Pancreas (tissue), 10 donors: ENCODE data around the gene NEK3. TPM values are rescaled to one million over a fixed set of nuclear protein-coding genes. Genes with fewer than 3 reads are reported as not detected.
"Not testable (repeated sequence)": the region's sequence is repeated elsewhere in the genome, so short reads cannot be mapped to it uniquely, and the experiment has no call there.

ENCODE experiments used
- ATAC-seq, 4 donors: fragments of 200-7000 bp; cut with Tn5 transposase; one replicate each; pipeline versions ENCODE4 v1.8.0 to v1.9.1; 2020; ENCODE audit warnings: mild to moderate bottlenecking in 4 of 4, moderate library complexity in 4 of 4
- DNase-seq, 6 donors: peaks; one replicate each; pipeline ENCODE4 v3.0.0-alpha.2; 2020
- FAIRE-seq: peaks from 2 replicates; lab custom pipeline; 2012; peaks lifted over from hg19 to GRCh38; lab: Jason Lieb, UNC
- H3K27ac ChIP-seq, 4 donors: fragments of 200-600 bp; sonication (generic); 1 replicate in 3 of 4; 2 replicates in 1 of 4; pipeline versions ENCODE4 v1.5.0 to v1.8.0; 2020
- H3K27me3 ChIP-seq, 4 donors: fragments of 200-600 bp; one replicate each; pipeline ENCODE4 v1.8.0; 2021
- H3K36me3 ChIP-seq, 3 donors: fragments of 200-600 bp; sonication (generic) in 1 of 3; one replicate each; pipeline versions ENCODE4 v1.5.0 to v1.8.0; 2020 to 2021
- H3K4me1 ChIP-seq, 3 donors: fragments of 200-600 bp; one replicate each; pipeline ENCODE4 v1.8.0; 2021
- H3K4me3 ChIP-seq, 4 donors: fragments of 200-600 bp; sonication (generic) in 2 of 4; one replicate each; pipeline versions ENCODE4 v1.5.0 to v1.8.0; 2020 to 2021
- H3K9me3 ChIP-seq, 4 donors: fragments of 200-600 bp; one replicate each; pipeline ENCODE4 v1.8.0; 2021
- WGBS, 2 donors: extraction: QIAGEN DNeasy Blood & Tissue Kit; methylation state at CpG; one replicate each; pipeline ENCODE4 v1.1.7; 2013; 5-methylcytosine and 5-hydroxymethylcytosine counted together
- intact Hi-C, 3 donors: fragments of 100-400 bp; cut with DNase I; formaldehyde crosslinking; loops; one replicate each; pipeline versions ENCODE4 v1.11.1 to v1.14.2; 2022
- polyA plus RNA-seq, 2 donors: library from polyadenylated mRNA; stranded (reverse); fragments of 200-250 nt; gene quantifications; one replicate each; pipeline ENCODE4 v1.2.3, GENCODE V29; 2013
- total RNA-seq, 6 donors: library from RNA; stranded (reverse); fragmentation: NEBNext Ultra II Directional in 4 of 6; extraction: Animal tissue kit (Norgen Biotek cat#: 25700) in 4 of 6; gene quantifications; one replicate each; pipeline versions ENCODE4 v1.2.1 to v1.2.4, GENCODE V29; 2021 to 2023
- TF ChIP-seq, protein P1 (sequence below), 4 donors: fragments of 200-600 bp; sonication (generic) in 3 of 4; IDR thresholded peaks; one replicate each; pipeline versions ENCODE4 v1.5.0 to v1.8.0; 2021; ENCODE audit warnings: antibody characterized with exemption in 4 of 4
- donor health status: healthy with polysubstance abuse.
- donor health status: DM: no; HTN: no; CAD: no; lungs with moderate emphysema.
- donor health status: DM: no; HTN: no; CAD: no.
- donor health status: control.
- donor health status: control.
- donor health status: Bipolar disorder and iron deficiency.
- donor health status: DM: yes; HTN: yes; CAD: no.
- donor health status: DM: no; HTN: no; CAD: no.
- donor health status: DM: no; HTN: no; CAD: no.
- donor health status: DM: yes; HTN: yes; CAD: no.

NEK3 gene
- total and polyA plus RNA-seq, 8 donors: 6.0 to 33.4 (median 7.0) TPM

DNA sequence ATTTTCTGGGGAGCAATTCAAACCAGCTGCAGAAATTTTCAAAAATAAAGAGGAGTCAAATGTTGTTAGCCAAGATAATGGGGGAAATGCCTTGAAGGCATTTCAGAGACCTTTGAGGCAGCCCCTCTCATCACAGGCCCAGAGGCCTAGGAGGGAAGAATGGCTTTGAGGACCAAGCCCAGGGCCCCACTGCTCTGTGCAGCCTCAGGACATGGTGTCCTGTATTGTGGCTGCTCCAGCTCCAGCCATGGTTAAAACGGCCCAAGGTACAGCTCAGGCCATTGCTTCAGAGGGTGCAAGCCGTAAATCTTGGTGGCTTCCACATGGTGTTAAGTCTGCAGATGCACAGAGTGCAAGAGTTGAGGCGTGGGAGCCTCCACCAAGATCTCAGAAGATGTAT lies 62.6 kb downstream of the NEK3 start:
- intact Hi-C loops: no loop called here
- ATAC-seq (no peak), FAIRE-seq (no peak), DNase-seq (no peak)
- 73 to 84% methylated on average over 3 of the region's 3 CpGs for WGBS, 2 donors
- H3K36me3 ChIP-seq: no peaks in the 10 kb centered on the region
- H3K27me3 ChIP-seq: no peaks in the 10 kb centered on the region
- no peak overlapping the region for H3K4me3 ChIP-seq
- H3K9me3 ChIP-seq: no peaks in the 10 kb centered on the region
- no peak overlapping the region for H3K27ac ChIP-seq
- no peaks in the 10 kb centered on the region for H3K4me1 ChIP-seq
- TF ChIP-seq, protein P1, sequence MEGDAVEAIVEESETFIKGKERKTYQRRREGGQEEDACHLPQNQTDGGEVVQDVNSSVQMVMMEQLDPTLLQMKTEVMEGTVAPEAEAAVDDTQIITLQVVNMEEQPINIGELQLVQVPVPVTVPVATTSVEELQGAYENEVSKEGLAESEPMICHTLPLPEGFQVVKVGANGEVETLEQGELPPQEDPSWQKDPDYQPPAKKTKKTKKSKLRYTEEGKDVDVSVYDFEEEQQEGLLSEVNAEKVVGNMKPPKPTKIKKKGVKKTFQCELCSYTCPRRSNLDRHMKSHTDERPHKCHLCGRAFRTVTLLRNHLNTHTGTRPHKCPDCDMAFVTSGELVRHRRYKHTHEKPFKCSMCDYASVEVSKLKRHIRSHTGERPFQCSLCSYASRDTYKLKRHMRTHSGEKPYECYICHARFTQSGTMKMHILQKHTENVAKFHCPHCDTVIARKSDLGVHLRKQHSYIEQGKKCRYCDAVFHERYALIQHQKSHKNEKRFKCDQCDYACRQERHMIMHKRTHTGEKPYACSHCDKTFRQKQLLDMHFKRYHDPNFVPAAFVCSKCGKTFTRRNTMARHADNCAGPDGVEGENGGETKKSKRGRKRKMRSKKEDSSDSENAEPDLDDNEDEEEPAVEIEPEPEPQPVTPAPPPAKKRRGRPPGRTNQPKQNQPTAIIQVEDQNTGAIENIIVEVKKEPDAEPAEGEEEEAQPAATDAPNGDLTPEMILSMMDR (IDR thresholded peaks at IDR 0.05): no peak

DNA sequence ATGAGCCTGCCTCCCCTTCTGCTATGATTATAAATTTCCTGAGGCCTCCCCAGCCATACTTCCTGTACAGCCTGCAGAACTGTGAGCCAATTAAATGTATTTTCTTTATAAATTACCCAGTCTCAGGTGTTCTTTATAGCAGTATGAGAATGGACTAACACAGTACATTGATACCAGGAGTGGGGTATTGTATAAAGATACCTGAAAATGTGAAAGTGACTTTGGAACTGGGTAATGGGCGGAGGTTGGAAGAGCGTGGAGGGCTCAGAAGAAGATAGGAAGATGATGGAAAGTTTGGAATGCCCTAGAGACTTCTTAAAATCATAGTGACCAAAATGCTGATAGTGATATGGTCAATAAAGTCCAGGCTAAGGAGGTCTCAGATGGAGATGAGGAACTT lies 63.3 kb downstream of the NEK3 start:
- Histone ChIP-seq H3K9me3 (no peaks in the 10 kb centered on the region), H3K36me3 (no peaks in the 10 kb centered on the region), H3K4me1 (no peaks in the 10 kb centered on the region), H3K27me3 (no peaks in the 10 kb centered on the region), H3K27ac (no peak overlapping the region), H3K4me3 (no peak overlapping the region)
- no peak for ATAC-seq
- no peak for DNase-seq
- intact Hi-C loops: no loop called here
- FAIRE-seq: no peak
- WGBS, 2 donors: 92 to 100% methylated on average over 2 of the region's 2 CpGs
- TF ChIP-seq, protein P1 (IDR thresholded peaks at IDR 0.05): no peak

DNA sequence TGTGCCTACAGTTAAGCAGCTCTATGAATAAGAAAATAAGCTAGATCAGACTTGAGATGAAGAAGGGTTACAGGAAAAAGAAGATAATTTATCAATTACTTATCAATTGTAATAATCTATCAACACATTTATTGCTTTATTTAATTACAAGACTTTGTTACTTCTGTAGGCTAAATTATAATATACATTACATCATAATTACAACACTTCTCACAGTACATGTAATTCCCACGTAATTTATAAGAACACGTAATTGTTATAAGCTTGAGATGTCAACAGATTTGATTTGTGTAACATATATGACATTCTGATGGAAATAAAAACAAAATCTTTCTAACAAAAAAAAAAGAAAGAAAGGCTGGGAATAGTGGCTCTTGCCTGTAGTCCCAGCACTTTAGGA lies 67.3 kb downstream of the NEK3 start:
- TF ChIP-seq, protein P1 (IDR thresholded peaks at IDR 0.05): no peak
- ATAC-seq (no peak), FAIRE-seq (no peak), DNase-seq (no peak)
- Histone ChIP-seq H3K4me1 (no peaks in the 10 kb centered on the region), H3K4me3 (no peak overlapping the region), H3K27me3 (no peaks in the 10 kb centered on the region), H3K36me3 (no peaks in the 10 kb centered on the region), H3K27ac (no peak overlapping the region), H3K9me3 (no peaks in the 10 kb centered on the region)
- 80 to 89% methylated on average over 2 of the region's 2 CpGs for WGBS, 2 donors
- intact Hi-C loops: no loop called here

DNA sequence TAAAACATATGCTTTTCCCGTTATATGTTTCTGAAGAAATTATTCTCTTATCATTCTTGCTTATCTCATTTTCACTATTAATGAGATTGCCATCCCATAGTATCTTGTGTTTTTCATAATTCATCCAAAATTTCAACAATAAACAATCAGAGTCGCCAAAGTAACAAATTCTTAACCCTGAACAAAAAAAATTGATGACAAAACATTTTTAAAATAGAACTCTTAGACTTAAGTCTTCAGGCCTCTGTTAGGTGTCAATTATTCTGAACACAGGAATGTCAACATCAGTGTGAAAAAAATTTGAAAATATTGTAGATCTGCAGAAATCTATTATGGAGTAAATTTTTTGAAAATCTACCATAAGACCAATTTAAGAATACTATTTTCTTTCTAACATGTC lies 67.9 kb downstream of the NEK3 start:
- WGBS, 2 donors: 53 to 64% methylated on average over 2 of the region's 2 CpGs
- H3K4me3 ChIP-seq: no peak overlapping the region
- DNase-seq: no peak
- intact Hi-C loops: no loop called here
- H3K36me3 ChIP-seq: no peaks in the 10 kb centered on the region
- H3K27ac ChIP-seq: no peak overlapping the region
- H3K4me1 ChIP-seq: no peaks in the 10 kb centered on the region
- no peaks in the 10 kb centered on the region for H3K9me3 ChIP-seq
- ATAC-seq: no peak
- TF ChIP-seq, protein P1 (IDR thresholded peaks at IDR 0.05): no peak
- no peak for FAIRE-seq
- H3K27me3 ChIP-seq: no peaks in the 10 kb centered on the region

DNA sequence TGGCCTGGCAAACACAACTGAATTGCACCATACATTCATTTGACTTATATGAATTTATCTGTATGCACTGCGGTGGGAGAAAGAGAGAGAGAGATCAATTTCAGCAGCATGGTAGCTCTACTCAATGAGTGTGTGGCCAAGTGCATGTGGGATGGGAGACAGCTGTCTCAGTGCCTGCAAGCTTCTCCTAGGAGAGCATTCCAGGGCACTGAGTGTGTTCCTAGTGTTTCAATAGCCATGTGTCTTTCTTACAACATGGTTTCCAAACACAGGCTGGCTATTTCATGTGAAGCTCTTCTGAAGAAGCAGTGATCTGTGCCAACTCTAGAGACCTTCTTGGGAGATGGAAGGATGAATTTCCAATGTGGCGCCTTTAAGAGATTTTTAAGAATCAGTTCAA lies 74.0 kb downstream of the NEK3 start:
- TF ChIP-seq, protein P1 (IDR thresholded peaks at IDR 0.05): no peak
- no peaks in the 10 kb centered on the region for H3K27me3 ChIP-seq
- H3K4me1 ChIP-seq: no peaks in the 10 kb centered on the region
- ATAC-seq (no peak), DNase-seq (no peak), FAIRE-seq (no peak)
- no peaks in the 10 kb centered on the region for H3K36me3 ChIP-seq
- no peaks in the 10 kb centered on the region for H3K9me3 ChIP-seq
- H3K27ac ChIP-seq: no peak overlapping the region
- H3K4me3 ChIP-seq: no peak overlapping the region
- 79 to 94% methylated on average over 2 of the region's 2 CpGs for WGBS, 2 donors
- intact Hi-C loops: no loop called here

DNA sequence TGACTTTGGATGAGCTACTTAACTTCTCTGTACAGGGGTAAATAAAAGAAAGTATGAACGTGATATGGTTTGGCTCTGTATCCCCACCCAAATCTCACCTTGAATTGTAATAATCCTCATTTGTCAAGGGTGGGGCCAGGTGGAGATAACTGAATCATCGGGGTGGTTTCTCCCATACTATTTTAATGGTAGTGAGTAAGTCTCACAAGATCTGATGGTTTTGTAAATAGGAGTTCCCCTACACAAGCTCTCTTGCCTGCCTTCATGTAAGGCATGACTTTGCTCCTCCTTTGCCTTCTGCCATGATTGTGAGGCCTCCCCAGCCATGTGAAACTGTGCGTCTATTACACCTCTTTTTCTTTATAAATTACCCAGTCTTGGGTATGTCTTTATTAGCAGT lies 74.4 kb downstream of the NEK3 start:
- WGBS, 2 donors: 79 to 87% methylated on average over 3 of the region's 3 CpGs
- intact Hi-C loops, H3K4me1 ChIP-seq, ATAC-seq, H3K27me3 ChIP-seq, H3K36me3 ChIP-seq, H3K27ac ChIP-seq, DNase-seq, H3K9me3 ChIP-seq, H3K4me3 ChIP-seq, FAIRE-seq: not testable (repeated sequence)
